NCI-H146 treated with DMSO at 0.1 percent for 48 hours (cell line): Measurements from ENCODE around the gene CSF2.

ENCODE experiments used
- DNase-seq: peaks from one replicate; lab custom pipeline; 2025; ENCODE audit not compliant: unreplicated experiment; lab: John Stamatoyannopoulos, UW

Gene CSF2

GRCh38 chr5:132054697-132055440 is 18.7 kb upstream of the CSF2 start:
- no peak for DNase-seq

DNA sequence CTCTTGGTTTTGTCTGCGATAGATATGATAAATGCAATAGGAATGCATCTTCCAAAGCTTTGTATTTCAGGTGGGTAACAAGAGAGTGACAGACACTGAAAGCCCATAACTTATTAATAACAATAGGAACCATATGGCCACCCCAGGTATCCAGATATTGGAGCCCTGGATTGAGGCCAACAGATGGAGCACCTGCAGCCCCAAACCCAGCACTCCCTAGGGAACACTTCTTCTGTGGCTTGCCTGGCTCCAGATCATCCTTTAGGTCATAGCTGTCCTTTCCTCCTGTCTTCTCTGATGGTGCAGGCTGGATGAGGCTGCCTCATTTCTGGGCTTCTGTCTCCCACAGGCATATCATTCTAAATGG is 18.2 kb upstream of the CSF2 start:
- peak; percentile 9 for DNase-seq

DNA sequence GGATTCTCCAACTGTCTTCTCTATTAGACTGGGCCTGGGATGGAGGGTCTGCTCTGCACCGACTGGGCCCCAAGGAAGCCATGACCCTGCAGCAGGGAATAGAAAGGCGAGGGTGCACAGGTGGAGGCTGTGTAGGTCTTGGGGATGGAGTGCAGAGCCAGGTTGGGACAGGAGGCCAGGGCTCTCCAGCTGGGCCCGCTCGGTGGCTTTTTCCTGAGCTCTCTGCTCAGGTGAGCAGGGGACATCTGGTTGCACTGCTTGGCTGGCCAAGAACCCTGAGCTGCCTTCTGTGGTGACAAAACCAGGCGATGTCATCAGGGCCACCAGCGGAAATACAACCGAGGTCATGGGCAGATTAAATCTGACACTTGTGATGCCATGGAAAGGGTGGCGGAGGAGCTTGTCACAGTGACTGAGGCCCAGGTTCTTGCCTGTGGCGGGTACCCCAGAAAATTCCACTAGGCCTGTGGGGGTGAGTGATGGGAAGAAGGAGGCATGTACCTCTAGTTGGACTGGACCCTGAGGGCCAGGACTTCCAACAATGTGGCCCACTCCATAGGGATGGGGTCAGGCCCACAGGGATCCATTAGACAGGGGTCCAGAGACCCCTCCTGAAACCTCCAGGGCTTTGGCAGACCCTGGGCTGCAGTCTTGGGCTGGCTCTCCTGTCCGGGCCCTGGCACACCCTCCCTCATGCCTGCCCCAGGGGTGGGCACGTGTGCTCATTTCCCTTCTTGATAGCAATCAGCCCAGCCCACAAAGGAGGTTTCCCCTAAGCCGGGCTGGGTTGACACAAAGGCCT is 17.6 kb upstream of the CSF2 start:
- DNase-seq: no peak

GRCh38 chr5:132056610-132057497 is 16.7 kb upstream of the CSF2 start:
- DNase-seq: no peak

- DNase-seq: no peak
These were observed 15.9 kb upstream of the CSF2 start for GRCh38 chr5:132057498-132058255.

DNA sequence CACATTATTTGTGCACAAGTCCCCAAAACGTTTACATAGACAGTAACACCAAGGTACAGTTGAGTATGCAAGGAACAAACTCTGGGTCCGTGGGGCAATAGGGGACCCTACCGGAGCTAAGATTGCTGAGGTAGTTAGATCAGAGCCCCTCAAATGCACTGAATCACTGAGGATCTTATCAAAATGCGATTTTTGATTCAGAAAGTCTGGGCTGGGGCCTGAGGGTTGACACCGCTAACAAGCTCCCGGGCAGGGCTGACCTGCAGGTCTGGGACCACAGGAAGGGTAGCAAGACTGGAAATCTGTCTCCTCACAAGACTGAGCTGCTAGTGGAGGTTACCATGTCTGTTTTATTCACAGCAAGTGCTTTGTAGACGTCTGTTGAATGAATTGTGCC is 14.9 kb upstream of the CSF2 start:
- DNase-seq: no peak

GRCh38 chr5:132059043-132059695 is 14.4 kb upstream of the CSF2 start:
- DNase-seq: no peak

GRCh38 chr5:132059696-132060500 is 13.7 kb upstream of the CSF2 start:
- DNase-seq: no peak

GRCh38 chr5:132060501-132061161 is 13.0 kb upstream of the CSF2 start, which contains the start of gene IL3:
Gene IL3 (plus strand): TSS chr5:132060655. CDS start chr5:132060707, 52 bp downstream.
- no peak for DNase-seq

DNA sequence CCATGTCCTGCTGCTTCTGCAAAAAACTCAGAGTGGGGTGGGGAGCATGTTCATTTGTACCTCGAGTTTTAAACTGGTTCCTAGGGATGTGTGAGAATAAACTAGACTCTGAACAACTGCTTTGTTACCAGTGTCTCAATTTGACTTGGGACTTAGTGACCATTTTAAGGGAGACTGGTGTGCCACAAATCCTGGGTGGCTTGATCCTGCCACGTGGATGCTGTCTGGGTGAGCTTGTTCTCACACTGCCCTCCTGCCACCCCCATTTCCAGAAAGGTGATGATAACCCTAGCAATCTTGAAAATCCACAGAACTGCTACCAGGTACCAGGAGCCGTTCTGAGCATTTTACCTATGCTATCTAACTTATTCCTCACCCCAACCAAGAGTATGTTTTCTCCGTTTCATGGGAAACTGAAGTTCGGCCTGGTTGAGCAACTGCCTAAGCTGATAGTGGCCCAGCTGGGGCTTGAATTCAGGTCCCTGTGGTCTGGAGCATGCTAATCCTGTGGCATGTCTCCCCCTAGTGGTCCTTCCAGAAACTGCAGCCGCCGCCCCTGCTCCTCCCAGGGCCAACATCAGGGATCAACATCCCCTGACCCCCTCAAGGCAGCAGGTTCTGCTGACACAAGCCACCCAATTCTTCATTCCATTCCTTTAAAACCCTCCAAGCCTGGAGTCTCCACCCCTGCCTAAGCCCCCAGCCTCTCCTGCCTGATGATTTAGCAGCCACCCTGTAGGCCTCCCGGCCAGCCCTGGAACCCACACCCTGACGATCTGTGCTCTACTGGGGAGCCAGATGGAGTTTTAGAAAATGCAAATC is 10.3 kb upstream of the CSF2 start:
- no peak for DNase-seq

- DNase-seq: no peak
These were observed 9.4 kb upstream of the CSF2 start for GRCh38 chr5:132064140-132064539.

GRCh38 chr5:132064738-132065331 is 8.8 kb upstream of the CSF2 start:
- DNase-seq: peak; percentile 3

- peak; percentile 1 for DNase-seq
These were observed 8.1 kb upstream of the CSF2 start for GRCh38 chr5:132065351-132065937.

DNA sequence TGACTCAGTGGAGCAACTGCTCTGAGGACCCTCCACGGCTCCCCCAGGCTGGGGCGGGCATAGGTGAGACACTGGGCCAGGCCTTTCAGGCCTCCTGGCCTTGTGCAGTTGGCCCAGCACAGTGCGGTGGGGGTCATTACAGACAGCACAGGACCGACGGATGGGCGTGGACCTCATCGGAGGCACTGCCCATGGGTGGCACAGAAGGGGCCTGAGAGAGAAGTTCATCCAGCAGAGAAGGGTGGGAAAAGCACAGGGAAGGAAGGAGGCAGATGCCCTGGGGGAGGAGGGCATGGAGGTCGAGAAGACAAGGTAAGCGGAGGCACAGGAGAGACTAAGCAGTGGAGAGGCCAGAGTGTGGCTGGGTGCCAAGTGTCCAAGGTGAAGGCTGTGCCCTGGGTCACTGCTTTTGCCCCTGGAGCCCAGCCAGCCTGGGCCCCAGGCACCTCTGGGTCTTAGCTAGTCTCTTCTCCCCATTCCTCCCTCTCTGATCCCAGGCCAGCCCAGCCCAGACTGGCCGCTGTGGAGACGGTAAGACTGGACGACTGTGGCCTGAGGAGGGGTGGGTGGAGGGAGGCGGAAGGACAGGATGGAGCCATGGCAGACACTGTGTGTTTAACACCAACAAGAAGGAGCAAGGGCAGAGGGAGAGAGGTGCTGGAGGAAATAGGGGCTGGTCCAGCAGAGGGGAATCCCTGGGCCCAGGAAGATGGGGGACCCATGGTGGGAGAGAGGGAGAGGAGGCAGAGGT is 7.5 kb upstream of the CSF2 start:
- no peak for DNase-seq

DNA sequence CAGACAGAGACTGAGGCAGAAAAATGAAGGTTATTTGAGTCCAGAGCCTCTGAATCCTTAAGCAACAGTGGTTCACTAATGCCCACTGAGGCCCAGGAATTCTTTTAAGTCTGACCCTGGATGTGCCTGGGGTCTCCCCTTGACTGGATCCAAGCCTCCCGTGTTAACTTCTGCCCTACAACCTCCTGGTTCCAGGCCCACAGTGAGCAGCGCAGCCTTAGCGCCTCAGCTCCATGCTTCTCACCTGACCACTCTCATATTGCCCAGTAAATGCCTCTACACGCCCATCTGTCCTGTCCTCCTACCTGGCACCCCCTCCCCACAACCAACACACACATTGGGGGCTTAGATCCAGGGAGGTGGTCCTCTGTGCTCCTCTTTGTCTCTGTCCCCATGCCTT is 6.7 kb upstream of the CSF2 start:
- no peak for DNase-seq

DNA sequence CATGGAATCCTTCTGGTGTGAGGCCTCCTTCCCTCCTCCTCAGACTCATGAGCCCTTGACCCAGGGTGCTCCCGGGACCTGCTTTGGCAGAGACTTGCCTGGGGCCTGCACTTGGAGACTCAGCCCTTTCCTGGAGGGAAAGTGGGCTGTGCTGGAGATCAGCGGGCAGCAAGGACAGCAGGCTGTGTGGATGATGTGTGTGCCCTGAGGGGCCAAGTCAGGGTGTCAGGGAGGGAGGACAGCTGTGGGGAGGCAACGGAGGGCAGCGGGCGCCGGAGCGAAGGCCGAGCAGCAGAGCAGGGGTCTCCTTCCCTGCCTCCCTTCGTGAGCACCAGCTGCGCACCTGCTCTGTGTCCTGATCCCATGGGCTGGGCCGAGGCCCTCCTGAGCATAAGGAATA is 6.1 kb upstream of the CSF2 start:
- DNase-seq: no peak
